ENCODE measurements around the gene TMBIM1. TPM values are rescaled to one million over a fixed set of nuclear protein-coding genes. Genes with fewer than 3 reads are reported as not detected.

Gene TMBIM1
- total and polyA plus RNA-seq, 9 of the 15 experiments (the other 6 are each of a cell fraction or from before 2014, with no cell fraction given), result 14.2 to 105 (median 47.0) TPM

DNA sequence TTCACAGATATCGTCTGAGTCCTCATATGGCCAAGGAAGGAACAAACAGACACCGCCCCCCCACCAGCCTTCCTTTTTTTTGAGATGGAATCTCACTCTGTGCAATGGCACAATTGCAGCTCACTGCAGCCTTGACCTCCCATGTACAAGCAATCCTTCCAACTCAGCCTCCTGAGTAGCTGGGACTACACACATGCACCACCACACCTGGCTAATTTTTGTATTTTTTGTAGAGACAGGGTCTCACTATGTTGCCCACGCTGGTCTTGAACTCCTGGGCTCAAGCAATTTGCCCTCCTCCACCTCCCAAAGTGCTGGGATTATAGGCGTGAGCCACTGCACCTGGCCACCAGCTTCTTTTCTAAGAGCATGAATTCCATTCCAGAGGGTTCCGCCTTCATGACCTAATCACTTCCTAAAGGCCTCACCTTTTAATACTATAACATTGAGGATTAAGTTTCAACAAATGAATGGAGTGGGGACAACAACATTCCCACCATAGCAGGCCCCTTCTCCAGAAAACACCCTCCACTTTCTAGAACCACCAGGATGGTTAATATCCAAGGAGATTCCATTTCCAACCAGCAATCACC, 2.2 kb upstream of the TMBIM1 start:
- Histone ChIP-seq H3K27ac (ENCODE audit: extremely low read depth, low read depth, low read length) (peak overlapping the region; percentile 34; the same call in 1 of the 3 replicates), H2AFZ (ENCODE audit: low read depth, low read length) (peak overlapping the region; percentile 82), H3K79me2 (ENCODE audit: control insufficient read depth, insufficient read depth, low read length) (peaks cover 33% of the 10 kb centered on the region), H3K9me1 (ENCODE audit: control insufficient read depth, insufficient read depth, low read length) (peaks cover 3% of the 10 kb centered on the region), H3K9me3 (replicated peaks; ENCODE audit: control insufficient read depth, insufficient read depth, low read depth, low read length) (no peaks in the 10 kb centered on the region), H3K4me3 (no peak overlapping the region), H3K4me2 (ENCODE audit: insufficient read depth, low read length) (no peak overlapping the region), H3K36me3 (ENCODE audit: control insufficient read depth, insufficient read depth, low read length) (peaks cover 7% of the 10 kb centered on the region; the same call in 2 of the 3 replicates), H3K4me1 (replicated peaks in 1 of 2; ENCODE audit: control insufficient read depth in 2 of 2, insufficient read depth in 2 of 2, low read length in 2 of 2) (peaks cover 31 to 42% of the 10 kb centered on the region in 2 experiments; a peak in 4 of 5 replicates), H3K9ac (ENCODE audit: insufficient read depth in 1 of 2, low read depth in 2 of 2, low read length in 2 of 2) (peak overlapping the region in 1 of 2 experiments; percentile 78; a peak in 3 of 4 replicates), H3K27me3 (ENCODE audit: control insufficient read depth in 2 of 2, insufficient read depth in 2 of 2, low read length in 2 of 2) (no peaks in the 10 kb centered on the region), H4K20me1 (replicated peaks; ENCODE audit: control insufficient read depth, insufficient read depth, low read length) (no peaks in the 10 kb centered on the region)
- intact Hi-C loops (cut with micrococcal nuclease), result loop anchor here (5.0 kb wide), 1 partner anchor 273 kb away; the partner anchor contains the start of genes CNOT9 and USP37
- TF ChIP-seq, protein P1, sequence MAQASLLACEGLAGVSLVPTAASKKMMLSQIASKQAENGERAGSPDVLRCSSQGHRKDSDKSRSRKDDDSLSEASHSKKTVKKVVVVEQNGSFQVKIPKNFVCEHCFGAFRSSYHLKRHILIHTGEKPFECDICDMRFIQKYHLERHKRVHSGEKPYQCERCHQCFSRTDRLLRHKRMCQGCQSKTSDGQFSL (CRISPR knock-in tag; IDR thresholded peaks at IDR 0.05), result 0 out of 2 replicates have a peak, but pooled peaks have one; percentile 32
- TF ChIP-seq, protein P1 (tag; IDR thresholded peaks at IDR 0.05), result no peak
- TF ChIP-seq, protein P2, sequence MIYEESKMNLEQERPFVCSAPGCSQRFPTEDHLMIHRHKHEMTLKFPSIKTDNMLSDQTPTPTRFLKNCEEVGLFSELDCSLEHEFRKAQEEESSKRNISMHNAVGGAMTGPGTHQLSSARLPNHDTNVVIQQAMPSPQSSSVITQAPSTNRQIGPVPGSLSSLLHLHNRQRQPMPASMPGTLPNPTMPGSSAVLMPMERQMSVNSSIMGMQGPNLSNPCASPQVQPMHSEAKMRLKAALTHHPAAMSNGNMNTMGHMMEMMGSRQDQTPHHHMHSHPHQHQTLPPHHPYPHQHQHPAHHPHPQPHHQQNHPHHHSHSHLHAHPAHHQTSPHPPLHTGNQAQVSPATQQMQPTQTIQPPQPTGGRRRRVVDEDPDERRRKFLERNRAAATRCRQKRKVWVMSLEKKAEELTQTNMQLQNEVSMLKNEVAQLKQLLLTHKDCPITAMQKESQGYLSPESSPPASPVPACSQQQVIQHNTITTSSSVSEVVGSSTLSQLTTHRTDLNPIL (CRISPR knock-in tag; IDR thresholded peaks at IDR 0.05), result no peak
- TF ChIP-seq GATAD2B (IDR thresholded peaks at IDR 0.05; ENCODE audit: borderline replicate concordance) (no peak), RFX7 (CRISPR knock-in tag; IDR thresholded peaks at IDR 0.05) (no peak), CREB1 (IDR thresholded peaks at IDR 0.05) (no peak), CREB1 (CRISPR knock-in tag; IDR thresholded peaks at IDR 0.05) (no peak), MAFF (IDR thresholded peaks at IDR 0.05; ENCODE audit: low read length) (no peak), ZBTB7A (IDR thresholded peaks at IDR 0.05; ENCODE audit: borderline replicate concordance, control insufficient read depth, low read depth, low read length) (no peak), PRPF4 (IDR thresholded peaks at IDR 0.05; ENCODE audit: insufficient read depth, low read depth, low read length, poor library complexity, severe bottlenecking) (no peak)
- TF ChIP-seq, protein P3, sequence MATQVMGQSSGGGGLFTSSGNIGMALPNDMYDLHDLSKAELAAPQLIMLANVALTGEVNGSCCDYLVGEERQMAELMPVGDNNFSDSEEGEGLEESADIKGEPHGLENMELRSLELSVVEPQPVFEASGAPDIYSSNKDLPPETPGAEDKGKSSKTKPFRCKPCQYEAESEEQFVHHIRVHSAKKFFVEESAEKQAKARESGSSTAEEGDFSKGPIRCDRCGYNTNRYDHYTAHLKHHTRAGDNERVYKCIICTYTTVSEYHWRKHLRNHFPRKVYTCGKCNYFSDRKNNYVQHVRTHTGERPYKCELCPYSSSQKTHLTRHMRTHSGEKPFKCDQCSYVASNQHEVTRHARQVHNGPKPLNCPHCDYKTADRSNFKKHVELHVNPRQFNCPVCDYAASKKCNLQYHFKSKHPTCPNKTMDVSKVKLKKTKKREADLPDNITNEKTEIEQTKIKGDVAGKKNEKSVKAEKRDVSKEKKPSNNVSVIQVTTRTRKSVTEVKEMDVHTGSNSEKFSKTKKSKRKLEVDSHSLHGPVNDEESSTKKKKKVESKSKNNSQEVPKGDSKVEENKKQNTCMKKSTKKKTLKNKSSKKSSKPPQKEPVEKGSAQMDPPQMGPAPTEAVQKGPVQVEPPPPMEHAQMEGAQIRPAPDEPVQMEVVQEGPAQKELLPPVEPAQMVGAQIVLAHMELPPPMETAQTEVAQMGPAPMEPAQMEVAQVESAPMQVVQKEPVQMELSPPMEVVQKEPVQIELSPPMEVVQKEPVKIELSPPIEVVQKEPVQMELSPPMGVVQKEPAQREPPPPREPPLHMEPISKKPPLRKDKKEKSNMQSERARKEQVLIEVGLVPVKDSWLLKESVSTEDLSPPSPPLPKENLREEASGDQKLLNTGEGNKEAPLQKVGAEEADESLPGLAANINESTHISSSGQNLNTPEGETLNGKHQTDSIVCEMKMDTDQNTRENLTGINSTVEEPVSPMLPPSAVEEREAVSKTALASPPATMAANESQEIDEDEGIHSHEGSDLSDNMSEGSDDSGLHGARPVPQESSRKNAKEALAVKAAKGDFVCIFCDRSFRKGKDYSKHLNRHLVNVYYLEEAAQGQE (IDR thresholded peaks at IDR 0.05; ENCODE audit: borderline replicate concordance), result no peak
- TF ChIP-seq, protein P3 (CRISPR knock-in tag; IDR thresholded peaks at IDR 0.05; ENCODE audit: low read depth), result no peak
- CTCF ChIA-PET (ENCODE audit: low intra/inter-chr PET ratio), result interaction anchor here (0.7 kb wide), 1 partner anchor 11 kb away, joined by 4 read pairs; no protein-coding TSS in a partner anchor
- no TSS peak for BruUV-seq (replicated peaks)
- WGBS (ENCODE audit: insufficient coverage, low coverage, missing lambda C conversion rate), result 66% methylated on average over 4 of the region's 5 CpGs
- FAIRE-seq, result no peak
- in situ Hi-C loops (cut with MboI), result no loop called here
- POLR2A ChIA-PET, result interaction anchor here (2.2 kb wide), 1 partner anchor 100 kb away, joined by 8 read pairs; no protein-coding TSS in a partner anchor
- no peak for ATAC-seq
- DNase-seq (ENCODE audit: extremely low read depth in 1 of 4, low spot score in 3 of 4), result no peak
